Posterior cingulate gyrus (tissue), 11 donors: ENCODE results near the gene FSTL4.
A peak's percentile ranks its signal among the peaks of the same experiment; 100 is the strongest.
"Not testable (repeated sequence)": the region's sequence is repeated elsewhere in the genome, so short reads cannot be mapped to it uniquely, and the experiment has no call there.

ENCODE experiments used
- DNase-seq, 10 donors: peaks; one replicate each; pipeline versions ENCODE4 v3.0.0 to v3.0.0-alpha.2; 2020 to 2021; ENCODE audit warnings: mixed read lengths in 3 of 10
- intact Hi-C: fragments of 100-400 bp; cut with DNase I; formaldehyde crosslinking; loops from one replicate; pipeline ENCODE4 v1.15.1; 2023

Gene FSTL4

GRCh38 chr5:133559960-133560359, 52.4 kb downstream of the FSTL4 start:
- peak in 1 of 10 donors; percentile 51 for DNase-seq
- intact Hi-C loops: no loop called here

- intact Hi-C loops: no loop called here
- DNase-seq: no peak
These were observed 55.8 kb downstream of the FSTL4 start for GRCh38 chr5:133556551-133556950.

- DNase-seq: no peak
- intact Hi-C loops: no loop called here
These were observed 58.1 kb downstream of the FSTL4 start for GRCh38 chr5:133554279-133554678.

GRCh38 chr5:133552925-133553525, 59.3 kb downstream of the FSTL4 start:
- DNase-seq: peak in 4 of 10 donors; percentile 48 to 89 (median 56)
- intact Hi-C loops: no loop called here

GRCh38 chr5:133546500-133546899, 65.8 kb downstream of the FSTL4 start:
- no peak for DNase-seq

GRCh38 chr5:133544346-133544745, 68.0 kb downstream of the FSTL4 start:
- no peak for DNase-seq
- intact Hi-C loops: no loop called here

More at GRCh38 chr5:133546500-133546899, 65.8 kb downstream of the FSTL4 start:
- intact Hi-C loops: no loop called here

GRCh38 chr5:133539818-133540217, 72.5 kb downstream of the FSTL4 start:
- intact Hi-C loops: no loop called here
- no peak for DNase-seq

GRCh38 chr5:133538718-133539117, 73.6 kb downstream of the FSTL4 start:
- DNase-seq: no peak
- intact Hi-C loops: no loop called here

- DNase-seq, intact Hi-C loops: not testable (repeated sequence)
These were observed 77.0 kb downstream of the FSTL4 start for GRCh38 chr5:133535241-133535929.

GRCh38 chr5:133534566-133534965, 77.8 kb downstream of the FSTL4 start:
- no peak for DNase-seq
- intact Hi-C loops: no loop called here

GRCh38 chr5:133533541-133533940, 78.8 kb downstream of the FSTL4 start:
- no peak for DNase-seq
- intact Hi-C loops: no loop called here

- intact Hi-C loops: no loop called here
- no peak for DNase-seq
These were observed 80.7 kb downstream of the FSTL4 start for GRCh38 chr5:133531594-133531993.

- intact Hi-C loops: no loop called here
- DNase-seq: no peak
These were observed 81.2 kb downstream of the FSTL4 start for GRCh38 chr5:133531178-133531577.

- DNase-seq: no peak
- intact Hi-C loops: no loop called here
These were observed 82.1 kb downstream of the FSTL4 start for GRCh38 chr5:133530270-133530669.

GRCh38 chr5:133528841-133529240, 83.5 kb downstream of the FSTL4 start:
- intact Hi-C loops: no loop called here
- no peak for DNase-seq

- DNase-seq: no peak
- intact Hi-C loops: no loop called here
These were observed 85.0 kb downstream of the FSTL4 start for GRCh38 chr5:133527311-133527710.

- intact Hi-C loops: no loop called here
- DNase-seq: no peak
These were observed 86.0 kb downstream of the FSTL4 start for GRCh38 chr5:133526368-133526767.

GRCh38 chr5:133525126-133525525, 87.2 kb downstream of the FSTL4 start:
- intact Hi-C loops: no loop called here
- no peak for DNase-seq

- no peak for DNase-seq
- intact Hi-C loops: no loop called here
These were observed 87.7 kb downstream of the FSTL4 start for GRCh38 chr5:133524666-133525065.

- DNase-seq: no peak
- intact Hi-C loops: no loop called here
These were observed 88.3 kb downstream of the FSTL4 start for GRCh38 chr5:133523961-133524586.

- DNase-seq: peak in 1 of 10 donors; percentile 29
- intact Hi-C loops: no loop called here
These were observed 89.2 kb downstream of the FSTL4 start for GRCh38 chr5:133523013-133523658.
